Uterus (tissue), 4 donors: Measurements from ENCODE around the gene HSPA12B. TPM values are rescaled to one million over a fixed set of nuclear protein-coding genes. Genes with fewer than 3 reads are reported as not detected.

Experiments used
- DNase-seq, 2 donors: peaks; one replicate each; pipeline ENCODE4 v3.0.0-alpha.2; 2019 to 2020
- H3K27ac ChIP-seq, 2 donors: fragments of 200-600 bp; sonication (generic); 1 replicate in 1 of 2; 2 replicates in 1 of 2; pipeline ENCODE4 v1.5.1; 2016 to 2018
- H3K27me3 ChIP-seq, 2 donors: fragments of 200-600 bp; sonication (generic); one replicate each; pipeline ENCODE4 v1.5.1; 2018 to 2019; ENCODE audit warnings: control low read depth in 1 of 2
- H3K36me3 ChIP-seq, 2 donors: fragments of 200-600 bp; sonication (generic); one replicate each; pipeline ENCODE4 v1.5.1; 2019; ENCODE audit warnings: control low read depth in 1 of 2
- H3K4me1 ChIP-seq, 2 donors: fragments of 200-600 bp; sonication (generic); one replicate each; pipeline ENCODE4 v1.5.1; 2018 to 2019; ENCODE audit warnings: control low read depth in 1 of 2
- H3K4me3 ChIP-seq, 2 donors: fragments of 200-600 bp; sonication (generic); 1 replicate in 1 of 2; 2 replicates in 1 of 2; pipeline ENCODE4 v1.5.1; 2018 to 2019; ENCODE audit warnings: mild to moderate bottlenecking in 1 of 2
- H3K9me3 ChIP-seq, 2 donors: fragments of 200-600 bp; sonication (generic); one replicate each; pipeline ENCODE4 v1.5.1; 2019; ENCODE audit warnings: control low read depth in 1 of 2
- CTCF ChIP-seq, 4 experiments: fragments of 200-600 bp in 2 of 4; fragments of 450-650 bp in 2 of 4; sonication (generic) in 2 of 4; IDR thresholded peaks; one replicate each; pipeline ENCODE4 v1.5.1; 2016 to 2019; ENCODE audit warnings: antibody characterized with exemption in 4 of 4, mild to moderate bottlenecking in 2 of 4, moderate library complexity in 1 of 4
- POLR2A ChIP-seq, 2 donors: fragments of 450-650 bp; IDR thresholded peaks; one replicate each; pipeline ENCODE4 v1.6.1; 2016; ENCODE audit warnings: antibody characterized with exemption in 2 of 2, mild to moderate bottlenecking in 1 of 2, moderate library complexity in 1 of 2
- intact Hi-C: fragments of 100-400 bp; cut with DNase I; formaldehyde crosslinking; loops from one replicate; pipeline ENCODE4 v1.15.1; 2023; ENCODE audit warnings: low total_unique reads
- total RNA-seq, 4 donors: library from RNA; depleted of rRNA in 3 of 4; stranded (reverse); fragments of >200 nt in 3 of 4; gene quantifications; one replicate each; pipeline versions ENCODE4 v1.1.0 to v1.2.4, GENCODE V29; 2014 to 2023
- donor health status: DM: yes; HTN: yes; CAD: no.

The HSPA12B gene
- total RNA-seq, 4 donors from 2014 or later, result 4.7 to 46.2 (median 27.6) TPM

- no peaks in the 10 kb centered on the region for H3K9me3 ChIP-seq
- no peaks in the 10 kb centered on the region for H3K27me3 ChIP-seq
- no peaks in the 10 kb centered on the region for H3K36me3 ChIP-seq
- no peak overlapping the region for H3K4me3 ChIP-seq
- TF ChIP-seq CTCF (IDR thresholded peaks at IDR 0.05) (no peak), POLR2A (IDR thresholded peaks at IDR 0.05) (no peak)
- DNase-seq, result no peak
- H3K27ac ChIP-seq, result no peak overlapping the region
- intact Hi-C loops, result no loop called here
- peaks cover 0 to 10% of the 10 kb centered on the region in 2 donors for H3K4me1 ChIP-seq
Observed at GRCh38 chr20:3775457-3776108, 43.1 kb downstream of the HSPA12B start.

- no peaks in the 10 kb centered on the region for H3K9me3 ChIP-seq
- no peaks in the 10 kb centered on the region for H3K27me3 ChIP-seq
- intact Hi-C loops, result no loop called here
- peak overlapping the region; percentile 41 to 46 for H3K4me3 ChIP-seq
- peak overlapping the region; percentile 34 to 50 for H3K27ac ChIP-seq
- DNase-seq, result no peak
- TF ChIP-seq CTCF (IDR thresholded peaks at IDR 0.05), result no peak
- no peak for TF ChIP-seq POLR2A (IDR thresholded peaks at IDR 0.05)
- peaks cover 0 to 14% of the 10 kb centered on the region in 2 donors for H3K4me1 ChIP-seq
- H3K36me3 ChIP-seq, result no peaks in the 10 kb centered on the region
Observed at GRCh38 chr20:3777381-3777715, 44.9 kb downstream of the HSPA12B start.

- H3K27ac ChIP-seq, result peak overlapping the region; percentile 34 to 50
- H3K27me3 ChIP-seq, result no peaks in the 10 kb centered on the region
- DNase-seq, result peak; percentile 70 to 75
- intact Hi-C loops, result no loop called here
- peaks cover 0 to 14% of the 10 kb centered on the region in 2 donors for H3K4me1 ChIP-seq
- TF ChIP-seq POLR2A (IDR thresholded peaks at IDR 0.05) (no peak), CTCF (IDR thresholded peaks at IDR 0.05) (peak in 1 of 4 experiments; percentile 16)
- H3K4me3 ChIP-seq, result peak overlapping the region; percentile 41 to 46
- H3K9me3 ChIP-seq, result no peaks in the 10 kb centered on the region
- no peaks in the 10 kb centered on the region for H3K36me3 ChIP-seq
Observed at GRCh38 chr20:3777716-3778629, 45.5 kb downstream of the HSPA12B start.

- no peak for DNase-seq
- Histone ChIP-seq H3K27ac (no peak overlapping the region), H3K9me3 (no peaks in the 10 kb centered on the region), H3K4me3 (no peak overlapping the region), H3K27me3 (no peaks in the 10 kb centered on the region), H3K36me3 (no peaks in the 10 kb centered on the region), H3K4me1 (peaks cover 0 to 17% of the 10 kb centered on the region in 2 donors)
- intact Hi-C loops, result no loop called here
- no peak for TF ChIP-seq POLR2A (IDR thresholded peaks at IDR 0.05)
- no peak for TF ChIP-seq CTCF (IDR thresholded peaks at IDR 0.05)
Observed at GRCh38 chr20:3778976-3779375, 46.5 kb downstream of the HSPA12B start.
